Fibroblast of pulmonary artery (primary cell): ENCODE data around the gene ANKRD33B.

Source experiments
- DNase-seq: peaks from one replicate; pipeline ENCODE4 v3.0.0-alpha.2; 2010; ENCODE audit warnings: low read depth
- H3K4me3 ChIP-seq: replicated peaks from 2 replicates; pipeline ENCODE4 v1.5.1; 2011; ENCODE audit warnings: low read depth, mild to moderate bottlenecking, control low read depth, low read length, moderate library complexity
- CTCF ChIP-seq: IDR thresholded peaks from 2 replicates; pipeline ENCODE4 v1.5.1; 2011; ENCODE audit warnings: mild to moderate bottlenecking, control low read depth, low read length, inconsistent platforms; ENCODE audit errors: missing control alignments

Gene ANKRD33B

DNA sequence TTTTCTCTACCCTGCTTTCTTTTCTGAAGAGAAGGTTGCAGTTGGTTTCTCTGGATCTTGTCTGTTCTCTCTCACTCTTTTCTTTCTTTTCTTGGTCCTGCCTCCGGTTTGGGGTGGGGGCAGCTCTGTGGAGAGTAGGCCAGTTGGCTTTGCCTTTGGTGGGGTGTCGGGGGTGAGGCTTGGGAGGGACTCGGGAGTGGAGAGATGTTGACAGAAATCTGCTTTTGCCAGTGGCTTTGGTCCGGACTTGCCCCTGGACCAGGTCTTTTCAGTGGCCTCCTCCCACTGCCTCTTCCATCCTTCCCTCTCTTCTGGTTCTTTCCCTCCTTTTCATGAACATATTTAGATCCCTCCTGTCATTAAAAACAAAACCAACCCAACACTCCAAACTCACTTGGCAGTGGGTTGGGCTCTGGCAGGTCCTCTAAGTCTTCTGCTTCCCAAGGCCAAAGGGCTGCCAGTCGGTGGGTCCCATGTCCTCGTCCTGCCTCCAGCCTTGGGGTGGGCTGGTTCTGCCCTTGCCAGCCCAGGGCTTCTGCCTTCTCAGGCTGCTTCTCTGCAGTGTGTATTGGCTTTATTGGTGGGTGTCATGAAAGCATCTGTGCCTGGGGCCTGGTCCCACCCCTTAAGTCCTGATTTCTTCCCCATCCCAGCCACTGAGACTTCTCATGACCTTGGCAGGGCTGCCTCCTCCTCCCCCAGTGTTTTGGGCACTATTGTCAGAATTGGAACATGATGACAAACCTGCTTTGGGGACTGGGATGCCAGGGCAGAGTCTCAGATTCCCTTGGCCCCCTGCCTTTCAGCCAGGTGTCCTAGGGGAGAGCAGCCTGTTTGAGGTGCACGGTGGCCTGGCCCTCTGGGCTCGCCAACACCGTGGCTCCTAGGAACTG is 16.9 kb downstream of the ANKRD33B start:
- DNase-seq, result no peak
- TF ChIP-seq CTCF, result no peak
- no peak overlapping the region for H3K4me3 ChIP-seq

- TF ChIP-seq CTCF, result no peak
- DNase-seq, result no peak
- H3K4me3 ChIP-seq, result no peak overlapping the region
Measured at GRCh38 chr5:10581424-10581748, 17.5 kb downstream of the ANKRD33B start.

DNA sequence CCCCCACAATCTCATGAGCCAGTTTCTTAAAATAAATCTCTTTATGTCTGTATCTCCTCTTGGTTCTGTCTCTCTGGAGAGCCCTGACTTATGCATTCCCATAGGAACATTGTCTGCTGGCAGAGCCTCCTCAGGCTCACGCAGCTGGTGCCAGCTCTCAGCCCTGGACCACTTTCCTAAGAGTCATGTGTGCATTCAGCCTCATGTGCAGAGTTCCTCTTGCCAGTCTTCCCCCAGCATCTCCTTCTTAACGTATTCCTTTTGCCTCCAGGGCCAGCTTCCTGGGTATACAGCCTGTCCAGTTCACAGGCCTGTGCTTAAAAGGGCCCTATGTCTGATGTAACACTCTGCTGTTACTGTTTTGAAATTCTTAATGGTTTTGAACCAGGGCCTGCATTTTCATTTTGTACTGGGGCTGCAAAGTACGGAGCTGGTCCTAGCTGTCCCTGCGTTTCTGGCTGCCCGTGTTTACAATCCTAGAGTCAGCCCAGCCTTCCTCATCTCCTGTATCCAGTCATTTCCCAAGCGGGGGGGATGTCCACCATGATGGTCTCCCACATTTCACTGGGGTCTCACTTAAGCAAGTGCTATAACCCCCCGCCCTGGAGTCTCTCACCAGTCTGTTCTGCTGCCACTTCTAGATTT is 18.1 kb downstream of the ANKRD33B start:
- no peak overlapping the region for H3K4me3 ChIP-seq
- TF ChIP-seq CTCF, result no peak
- no peak for DNase-seq

- H3K4me3 ChIP-seq, result no peak overlapping the region
- no peak for DNase-seq
- no peak for TF ChIP-seq CTCF
Measured at GRCh38 chr5:10582512-10582897, 18.6 kb downstream of the ANKRD33B start.

- no peak for DNase-seq
- no peak for TF ChIP-seq CTCF
Measured at GRCh38 chr5:10583663-10584572, 20.0 kb downstream of the ANKRD33B start.

DNA sequence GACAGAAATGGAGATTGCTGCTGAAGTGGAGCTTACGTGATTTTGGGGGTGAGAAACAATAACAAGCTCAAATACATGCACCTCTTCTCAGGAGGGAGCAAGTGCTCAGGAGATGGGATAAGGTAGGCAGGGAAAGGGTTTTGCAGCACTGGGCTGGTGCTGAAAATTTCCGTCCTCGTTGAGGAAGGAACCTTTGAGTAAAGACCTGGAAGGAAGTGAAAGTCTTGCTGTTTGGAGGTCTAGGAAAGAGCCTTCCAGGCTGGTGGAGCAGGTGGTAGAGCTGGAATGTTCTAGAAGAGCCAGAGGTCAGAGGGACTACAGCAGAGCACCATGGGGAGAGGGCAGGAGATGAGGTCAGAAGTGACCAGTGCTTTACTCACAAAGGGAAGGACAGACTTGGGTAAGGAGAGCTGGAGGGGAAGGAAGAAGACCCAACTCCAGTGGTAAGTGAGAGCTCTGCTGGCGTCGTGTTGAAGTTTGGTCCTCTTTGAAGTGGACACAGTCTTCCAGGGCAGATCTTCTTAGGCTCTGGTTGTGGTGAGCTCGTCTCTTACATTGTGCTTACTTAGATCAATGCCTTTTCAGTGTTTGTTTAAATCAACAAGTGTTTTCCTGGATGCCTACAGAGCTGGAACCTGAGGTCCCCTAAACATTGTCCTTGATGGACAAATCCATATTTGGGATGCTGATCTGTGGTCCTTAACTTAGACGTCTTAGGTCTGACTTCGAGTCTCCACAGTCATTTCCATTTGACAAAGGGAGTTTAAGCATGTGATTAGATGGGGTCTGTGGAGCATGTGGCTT is 21.0 kb downstream of the ANKRD33B start:
- no peak overlapping the region for H3K4me3 ChIP-seq
- no peak for TF ChIP-seq CTCF
- no peak for DNase-seq

More at GRCh38 chr5:10583663-10584572, 20.0 kb downstream of the ANKRD33B start:
- H3K4me3 ChIP-seq, result no peak overlapping the region
